HepG2 (cell line): ENCODE results near the gene CADM1. TPM values are rescaled to one million over a fixed set of nuclear protein-coding genes. Genes with fewer than 3 reads are reported as not detected.

Experiments used
- ATAC-seq: fragments of 200-7000 bp; cut with Tn5 transposase; 3 replicates; pipeline ENCODE4 v1.9.1; 2020; ENCODE audit warnings: mild to moderate bottlenecking, moderate library complexity
- BruUV-seq: library from RNA; stranded (reverse); fragments of 400-500 nt; replicated peaks from 2 replicates; lab custom pipeline; 2021; lab: Mats Ljungman, UMichigan
- CTCF ChIA-PET: fragments of 300-600 bp; formaldehyde crosslinking; extraction: SDS; loops from one replicate; lab custom pipeline; 2021; ENCODE audit warnings: low total read pairs, inconsistent platforms, low intra/inter-chr PET ratio; lab: Yijun Ruan, JAX
- POLR2A ChIA-PET: fragments of 350-600 bp; sonication (Branson Sonifier 250); formaldehyde crosslinking; loops from one replicate; lab custom pipeline; 2020; ENCODE audit warnings: antibody characterized with exemption, inconsistent platforms; lab: Yijun Ruan, JAX
- DNase-seq: peaks from one replicate; pipeline ENCODE4 v3.0.0-alpha.2; 2015; ENCODE audit warnings: low spot score
- FAIRE-seq: peaks from 3 replicates; lab custom pipeline; 2011; peaks lifted over from hg19 to GRCh38; lab: Jason Lieb, UNC
- H2AFZ ChIP-seq: one replicate; pipeline ENCODE4 v1.6.1; 2011; ENCODE audit warnings: low read length, inconsistent platforms
- H3K27ac ChIP-seq: fragments of 300-600 bp; 3 replicates; pipeline ENCODE4 v1.8.0; 2011; ENCODE audit warnings: mixed run types, mild to moderate bottlenecking, mixed read lengths, low read length, inconsistent platforms; ENCODE audit not compliant: insufficient read depth; ENCODE audit errors: extremely low read length
- H3K27me3 ChIP-seq, 2 experiments: fragments of 200-600 bp in 1 of 2; 2 replicates in 1 of 2; 3 replicates in 1 of 2; pipeline versions ENCODE4 v1.6.0 to v1.8.0; 2011; ENCODE audit warnings: low read length in 2 of 2, mild to moderate bottlenecking in 2 of 2, moderate library complexity in 2 of 2, inconsistent platforms in 1 of 2; ENCODE audit not compliant: insufficient read depth in 2 of 2, control insufficient read depth in 1 of 2
- H3K36me3 ChIP-seq, 2 experiments: fragments of 200-600 bp in 1 of 2; replicated peaks in 1 of 2; 2 replicates in 1 of 2; 3 replicates in 1 of 2; pipeline versions ENCODE4 v1.5.1 to v1.8.0; 2011; ENCODE audit warnings: low read length in 2 of 2, inconsistent platforms in 1 of 2; ENCODE audit not compliant: insufficient read depth in 2 of 2, control insufficient read depth in 1 of 2
- H3K4me1 ChIP-seq: 2 replicates; pipeline ENCODE4 v1.5.1; 2012; ENCODE audit warnings: low read length, inconsistent platforms; ENCODE audit not compliant: insufficient read depth
- H3K4me2 ChIP-seq: 2 replicates; pipeline ENCODE4 v1.6.0; 2011; ENCODE audit warnings: low read depth, low read length, inconsistent platforms
- H3K4me3 ChIP-seq, 3 experiments: fragments of 200-600 bp in 1 of 3; sonication (generic), shearing (Covaris generic) in 1 of 3; replicated peaks in 1 of 3; 2 replicates each; pipeline ENCODE4 v1.5.1; 2011 to 2016; ENCODE audit warnings: low read length in 3 of 3, inconsistent platforms in 2 of 3, low read depth in 2 of 3, mild to moderate bottlenecking in 2 of 3, control low read depth in 1 of 3, mixed read lengths in 1 of 3; ENCODE audit not compliant: insufficient read depth in 1 of 3
- H3K79me2 ChIP-seq: one replicate; pipeline ENCODE4 v1.6.1; 2011; ENCODE audit warnings: low read length, inconsistent platforms; ENCODE audit not compliant: insufficient read depth
- H3K9ac ChIP-seq: 2 replicates; pipeline ENCODE4 v1.6.0; 2011; ENCODE audit warnings: mild to moderate bottlenecking, low read depth, low read length, inconsistent platforms; ENCODE audit not compliant: insufficient read depth
- H3K9me3 ChIP-seq: 2 replicates; pipeline ENCODE4 v1.5.1; 2012; ENCODE audit warnings: mild to moderate bottlenecking, low read length
- H4K20me1 ChIP-seq: 2 replicates; pipeline ENCODE4 v1.6.0; 2011; ENCODE audit warnings: inconsistent platforms, mild to moderate bottlenecking, low read length, moderate library complexity; ENCODE audit not compliant: insufficient read depth
- FIP1L1 ChIP-seq: fragments of 200-400 bp; formaldehyde crosslinking; IDR thresholded peaks from 2 replicates; pipeline ENCODE4 v1.6.1; 2018; ENCODE audit warnings: low read depth, mild to moderate bottlenecking, low read length, moderate library complexity, borderline replicate concordance; ENCODE audit not compliant: insufficient read depth
- FOXJ3 ChIP-seq: sonication (generic); formaldehyde crosslinking; IDR thresholded peaks from 2 replicates; pipeline ENCODE4 v1.4.0; 2020; ENCODE audit warnings: missing genetic modification reagents, mild to moderate bottlenecking, borderline replicate concordance
- IRX3 ChIP-seq: sonication (generic); formaldehyde crosslinking; IDR thresholded peaks from 2 replicates; pipeline ENCODE4 v1.8.1; 2023; ENCODE audit warnings: mild to moderate bottlenecking, low read depth, missing genetic modification reagents, borderline replicate concordance
- KLF13 ChIP-seq: sonication (generic); formaldehyde crosslinking; IDR thresholded peaks from 2 replicates; pipeline ENCODE4 v1.4.0; 2020; ENCODE audit warnings: mild to moderate bottlenecking, missing genetic modification reagents
- NR2F6 ChIP-seq, 2 experiments: IDR thresholded peaks; 2 replicates each; pipeline ENCODE4 v1.6.1; 2016; ENCODE audit warnings: antibody characterized with exemption in 1 of 2, mild to moderate bottlenecking in 1 of 2
- SIX4 ChIP-seq: sonication (generic); formaldehyde crosslinking; IDR thresholded peaks from 2 replicates; pipeline ENCODE4 v1.4.0; 2020; ENCODE audit warnings: missing genetic modification reagents
- SP1 ChIP-seq, 2 experiments: fragments of 450-650 bp in 1 of 2; sonication (generic) in 1 of 2; formaldehyde crosslinking in 1 of 2; IDR thresholded peaks; 2 replicates each; pipeline versions ENCODE4 v1.4.0 to v1.6.1; 2016 to 2020; ENCODE audit warnings: missing genetic modification reagents in 1 of 2
- ZBTB3 ChIP-seq: sonication (generic); formaldehyde crosslinking; IDR thresholded peaks from 2 replicates; pipeline ENCODE4 v1.4.0; 2020; ENCODE audit warnings: low read depth, mild to moderate bottlenecking, moderate library complexity, missing genetic modification reagents, borderline replicate concordance
- ZNF543 ChIP-seq: sonication (generic); formaldehyde crosslinking; IDR thresholded peaks from 2 replicates; pipeline ENCODE4 v1.4.0; 2020; ENCODE audit warnings: mild to moderate bottlenecking, missing genetic modification reagents
- ZNF761 ChIP-seq: sonication (generic); formaldehyde crosslinking; conservative IDR thresholded peaks from 2 replicates; pipeline ENCODE4 v1.4.0; 2020; ENCODE audit warnings: mild to moderate bottlenecking, missing genetic modification reagents
- WGBS: methylation state at CpG from one replicate; pipeline ENCODE4 v1.1.6; 2017; ENCODE audit warnings: low lambda C conversion rate; 5-methylcytosine and 5-hydroxymethylcytosine counted together
- in situ Hi-C: cut with HindIII; loops from 2 replicates; pipeline ENCODE4 v1.10.0; 2017; ENCODE audit warnings: low pct_unique_long_range_greater_than_20kb; ENCODE audit not compliant: extremely low pct_ligation_motif_present
- intact Hi-C: fragments of 100-400 bp; cut with micrococcal nuclease; formaldehyde crosslinking; loops from one replicate; pipeline ENCODE4 v1.10.0; 2022; ENCODE audit not compliant: unreplicated experiment
- polyA plus RNA-seq, 8 experiments: library from polyadenylated mRNA; depleted of rRNA in 3 of 8; stranded (reverse) in 7 of 8; unstranded in 1 of 8; fragments of >200 nt; fragmentation: Illumina TruSeq in 4 of 8; extraction: Trizol in 4 of 8; gene quantifications; 2 replicates each; pipeline versions ENCODE4 v1.2.1 to v1.2.3, GENCODE V29; 2011 to 2016; ENCODE audit warnings: low read depth in 4 of 8, missing spikeins in 1 of 8, mixed read lengths in 1 of 8; ENCODE audit not compliant: insufficient read depth in 1 of 8
- total RNA-seq, 5 experiments: library from RNA; depleted of rRNA; stranded (reverse); fragments of >200 nt; fragmentation: Illumina TruSeq; extraction: Trizol; gene quantifications; 2 replicates each; pipeline ENCODE4 v1.2.3, GENCODE V29; 2016; ENCODE audit warnings: low read depth in 1 of 5
- TF ChIP-seq, protein P1 (sequence below): sonication (generic); formaldehyde crosslinking; IDR thresholded peaks from 2 replicates; pipeline ENCODE4 v1.4.0; 2020; ENCODE audit warnings: missing genetic modification reagents
- TF ChIP-seq, protein P2 (sequence below): sonication (generic); formaldehyde crosslinking; IDR thresholded peaks from 2 replicates; pipeline ENCODE4 v1.4.0; 2020; ENCODE audit warnings: missing genetic modification reagents
- TF ChIP-seq, protein P3 (sequence below): sonication (generic); formaldehyde crosslinking; IDR thresholded peaks from 2 replicates; pipeline ENCODE4 v1.8.0; 2022; ENCODE audit warnings: missing genetic modification reagents, low read depth, mild to moderate bottlenecking, borderline replicate concordance
- TF ChIP-seq, protein P4 (sequence below): sonication (generic); formaldehyde crosslinking; IDR thresholded peaks from 2 replicates; pipeline ENCODE4 v1.9.0; 2021; ENCODE audit warnings: missing genetic modification reagents, borderline replicate concordance

CADM1 gene
- total and polyA plus RNA-seq, 2 of the 13 experiments (the other 11 are each of a cell fraction or from before 2014, with no cell fraction given): 71.3 to 122 TPM

DNA sequence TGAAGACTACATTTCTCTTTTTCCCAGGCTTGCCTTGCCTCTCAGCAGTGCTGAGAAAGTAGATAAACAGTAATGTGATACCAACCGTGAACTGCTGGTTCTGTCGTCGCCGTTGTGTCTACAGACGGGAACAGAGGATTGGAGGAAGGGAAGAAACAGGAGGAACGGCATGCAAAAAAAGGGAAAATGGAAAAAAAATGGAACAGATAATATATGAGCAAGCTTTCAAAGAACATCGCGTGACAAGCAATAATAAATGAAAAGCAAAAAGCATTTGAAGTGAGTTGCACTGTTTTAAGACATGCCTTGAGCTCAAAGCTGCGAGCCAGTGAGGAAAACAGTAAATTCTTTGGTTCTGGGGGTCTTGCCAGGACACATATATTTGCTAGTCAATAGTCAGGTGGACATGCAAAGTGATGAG is 305.9 kb downstream of the CADM1 start:
- no peaks in the 10 kb centered on the region for H3K27me3 ChIP-seq
- no peak overlapping the region for H2AFZ ChIP-seq
- ChIA-PET POLR2A (no interaction called here), CTCF (no interaction called here)
- WGBS: 97% methylated on average over 9 of the region's 9 CpGs
- H3K4me3 ChIP-seq: no peak overlapping the region
- ATAC-seq (no peak), FAIRE-seq (no peak), DNase-seq (no peak)
- H4K20me1 ChIP-seq: no peaks in the 10 kb centered on the region
- no TSS peak for BruUV-seq
- no peaks in the 10 kb centered on the region for H3K79me2 ChIP-seq
- H3K27ac ChIP-seq: no peak overlapping the region
- H3K36me3 ChIP-seq: peaks cover 2 to 9% of the 10 kb centered on the region in 2 experiments; a peak in 3 of 5 replicates
- H3K9me3 ChIP-seq: no peaks in the 10 kb centered on the region
- intact Hi-C loops (no loop called here), in situ Hi-C loops (no loop called here)
- no peaks in the 10 kb centered on the region for H3K4me1 ChIP-seq
- no peak overlapping the region for H3K9ac ChIP-seq
- H3K4me2 ChIP-seq: no peak overlapping the region
- TF ChIP-seq, protein P1, sequence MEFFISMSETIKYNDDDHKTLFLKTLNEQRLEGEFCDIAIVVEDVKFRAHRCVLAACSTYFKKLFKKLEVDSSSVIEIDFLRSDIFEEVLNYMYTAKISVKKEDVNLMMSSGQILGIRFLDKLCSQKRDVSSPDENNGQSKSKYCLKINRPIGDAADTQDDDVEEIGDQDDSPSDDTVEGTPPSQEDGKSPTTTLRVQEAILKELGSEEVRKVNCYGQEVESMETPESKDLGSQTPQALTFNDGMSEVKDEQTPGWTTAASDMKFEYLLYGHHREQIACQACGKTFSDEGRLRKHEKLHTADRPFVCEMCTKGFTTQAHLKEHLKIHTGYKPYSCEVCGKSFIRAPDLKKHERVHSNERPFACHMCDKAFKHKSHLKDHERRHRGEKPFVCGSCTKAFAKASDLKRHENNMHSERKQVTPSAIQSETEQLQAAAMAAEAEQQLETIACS (CRISPR knock-in tag): no peak
- no peak for TF ChIP-seq NR2F6 (IDR thresholded peaks at IDR 0.05)
- no peak for TF ChIP-seq NR2F6 (CRISPR knock-in tag; IDR thresholded peaks at IDR 0.05)
- TF ChIP-seq, protein P2, sequence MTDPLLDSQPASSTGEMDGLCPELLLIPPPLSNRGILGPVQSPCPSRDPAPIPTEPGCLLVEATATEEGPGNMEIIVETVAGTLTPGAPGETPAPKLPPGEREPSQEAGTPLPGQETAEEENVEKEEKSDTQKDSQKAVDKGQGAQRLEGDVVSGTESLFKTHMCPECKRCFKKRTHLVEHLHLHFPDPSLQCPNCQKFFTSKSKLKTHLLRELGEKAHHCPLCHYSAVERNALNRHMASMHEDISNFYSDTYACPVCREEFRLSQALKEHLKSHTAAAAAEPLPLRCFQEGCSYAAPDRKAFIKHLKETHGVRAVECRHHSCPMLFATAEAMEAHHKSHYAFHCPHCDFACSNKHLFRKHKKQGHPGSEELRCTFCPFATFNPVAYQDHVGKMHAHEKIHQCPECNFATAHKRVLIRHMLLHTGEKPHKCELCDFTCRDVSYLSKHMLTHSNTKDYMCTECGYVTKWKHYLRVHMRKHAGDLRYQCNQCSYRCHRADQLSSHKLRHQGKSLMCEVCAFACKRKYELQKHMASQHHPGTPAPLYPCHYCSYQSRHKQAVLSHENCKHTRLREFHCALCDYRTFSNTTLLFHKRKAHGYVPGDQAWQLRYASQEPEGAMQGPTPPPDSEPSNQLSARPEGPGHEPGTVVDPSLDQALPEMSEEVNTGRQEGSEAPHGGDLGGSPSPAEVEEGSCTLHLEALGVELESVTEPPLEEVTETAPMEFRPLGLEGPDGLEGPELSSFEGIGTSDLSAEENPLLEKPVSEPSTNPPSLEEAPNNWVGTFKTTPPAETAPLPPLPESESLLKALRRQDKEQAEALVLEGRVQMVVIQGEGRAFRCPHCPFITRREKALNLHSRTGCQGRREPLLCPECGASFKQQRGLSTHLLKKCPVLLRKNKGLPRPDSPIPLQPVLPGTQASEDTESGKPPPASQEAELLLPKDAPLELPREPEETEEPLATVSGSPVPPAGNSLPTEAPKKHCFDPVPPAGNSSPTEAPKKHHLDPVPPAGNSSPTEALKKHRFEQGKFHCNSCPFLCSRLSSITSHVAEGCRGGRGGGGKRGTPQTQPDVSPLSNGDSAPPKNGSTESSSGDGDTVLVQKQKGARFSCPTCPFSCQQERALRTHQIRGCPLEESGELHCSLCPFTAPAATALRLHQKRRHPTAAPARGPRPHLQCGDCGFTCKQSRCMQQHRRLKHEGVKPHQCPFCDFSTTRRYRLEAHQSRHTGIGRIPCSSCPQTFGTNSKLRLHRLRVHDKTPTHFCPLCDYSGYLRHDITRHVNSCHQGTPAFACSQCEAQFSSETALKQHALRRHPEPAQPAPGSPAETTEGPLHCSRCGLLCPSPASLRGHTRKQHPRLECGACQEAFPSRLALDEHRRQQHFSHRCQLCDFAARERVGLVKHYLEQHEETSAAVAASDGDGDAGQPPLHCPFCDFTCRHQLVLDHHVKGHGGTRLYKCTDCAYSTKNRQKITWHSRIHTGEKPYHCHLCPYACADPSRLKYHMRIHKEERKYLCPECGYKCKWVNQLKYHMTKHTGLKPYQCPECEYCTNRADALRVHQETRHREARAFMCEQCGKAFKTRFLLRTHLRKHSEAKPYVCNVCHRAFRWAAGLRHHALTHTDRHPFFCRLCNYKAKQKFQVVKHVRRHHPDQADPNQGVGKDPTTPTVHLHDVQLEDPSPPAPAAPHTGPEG (CRISPR knock-in tag): no peak
- TF ChIP-seq, protein P3, sequence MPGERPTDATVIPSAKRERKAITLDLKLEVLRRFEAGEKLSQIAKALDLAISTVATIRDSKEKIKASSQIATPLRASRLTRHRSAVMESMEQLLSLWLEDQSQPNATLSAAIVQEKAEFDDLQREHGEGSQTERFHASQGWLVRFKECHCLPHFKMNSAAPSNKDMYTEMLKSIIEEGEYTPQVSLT (CRISPR knock-in tag): no peak
- TF ChIP-seq FOXJ3 (CRISPR knock-in tag): no peak
- TF ChIP-seq SP1 (IDR thresholded peaks at IDR 0.05): no peak
- TF ChIP-seq SP1 (CRISPR knock-in tag; IDR thresholded peaks at IDR 0.05): no peak
- TF ChIP-seq ZBTB3: no peak
- no peak for TF ChIP-seq ZNF543 (CRISPR knock-in tag)
- no peak for TF ChIP-seq FIP1L1
- no peak for TF ChIP-seq ZNF761 (CRISPR knock-in tag)
- TF ChIP-seq, protein P4, sequence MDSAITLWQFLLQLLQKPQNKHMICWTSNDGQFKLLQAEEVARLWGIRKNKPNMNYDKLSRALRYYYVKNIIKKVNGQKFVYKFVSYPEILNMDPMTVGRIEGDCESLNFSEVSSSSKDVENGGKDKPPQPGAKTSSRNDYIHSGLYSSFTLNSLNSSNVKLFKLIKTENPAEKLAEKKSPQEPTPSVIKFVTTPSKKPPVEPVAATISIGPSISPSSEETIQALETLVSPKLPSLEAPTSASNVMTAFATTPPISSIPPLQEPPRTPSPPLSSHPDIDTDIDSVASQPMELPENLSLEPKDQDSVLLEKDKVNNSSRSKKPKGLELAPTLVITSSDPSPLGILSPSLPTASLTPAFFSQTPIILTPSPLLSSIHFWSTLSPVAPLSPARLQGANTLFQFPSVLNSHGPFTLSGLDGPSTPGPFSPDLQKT (CRISPR knock-in tag): no peak
- TF ChIP-seq SIX4 (CRISPR knock-in tag): no peak
- TF ChIP-seq KLF13: no peak
- no peak for TF ChIP-seq IRX3 (CRISPR knock-in tag)
